Omental fat pad (tissue), 4 donors: ENCODE measurements around the gene NR0B2. TPM values are rescaled to one million over a fixed set of nuclear protein-coding genes. Genes with fewer than 3 reads are reported as not detected.

ENCODE experiments used
- ATAC-seq: fragments of 150-250 bp; one replicate; pipeline ENCODE4 v1.9.1; 2016; ENCODE audit warnings: mild to moderate bottlenecking, moderate library complexity; ENCODE audit not compliant: low FRiP score
- DNase-seq: peaks from one replicate; pipeline ENCODE4 v3.0.0-alpha.2; 2019; ENCODE audit warnings: low spot score
- total RNA-seq, 4 donors: library from RNA; depleted of rRNA; stranded (reverse); fragments of >200 nt; gene quantifications; one replicate each; pipeline ENCODE4 v1.1.0, GENCODE V29; 2016
- TF ChIP-seq, protein P1 (sequence below), 3 donors: fragments of 450-650 bp; IDR thresholded peaks; one replicate each; pipeline ENCODE4 v1.5.1; 2016 to 2017; ENCODE audit warnings: antibody characterized with exemption in 3 of 3, mild to moderate bottlenecking in 3 of 3, moderate library complexity in 2 of 3

NR0B2 gene
- total RNA-seq, 4 donors from 2014 or later: not detected

DNA sequence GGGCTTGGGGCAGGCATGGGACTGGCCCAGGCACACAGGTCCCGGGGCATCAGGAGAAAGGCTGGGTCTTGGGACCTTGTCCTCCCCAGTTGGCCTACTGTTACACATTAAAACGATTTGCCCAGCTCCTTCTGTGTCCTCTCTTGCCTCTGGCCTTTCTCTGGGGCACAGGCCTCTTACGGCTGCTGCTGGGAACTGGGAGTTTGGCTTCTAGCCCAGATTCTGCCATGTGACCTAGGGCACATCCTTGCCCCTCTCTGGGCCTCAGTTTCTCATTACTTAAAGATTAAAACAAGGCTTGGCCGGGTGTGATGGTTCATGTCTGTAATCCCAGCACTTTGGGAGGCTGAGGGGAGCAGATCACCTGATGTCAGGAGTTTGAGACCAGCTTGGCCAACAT lies 32.5 kb upstream of the NR0B2 start:
- DNase-seq (no peak), ATAC-seq (no peak)

DNA sequence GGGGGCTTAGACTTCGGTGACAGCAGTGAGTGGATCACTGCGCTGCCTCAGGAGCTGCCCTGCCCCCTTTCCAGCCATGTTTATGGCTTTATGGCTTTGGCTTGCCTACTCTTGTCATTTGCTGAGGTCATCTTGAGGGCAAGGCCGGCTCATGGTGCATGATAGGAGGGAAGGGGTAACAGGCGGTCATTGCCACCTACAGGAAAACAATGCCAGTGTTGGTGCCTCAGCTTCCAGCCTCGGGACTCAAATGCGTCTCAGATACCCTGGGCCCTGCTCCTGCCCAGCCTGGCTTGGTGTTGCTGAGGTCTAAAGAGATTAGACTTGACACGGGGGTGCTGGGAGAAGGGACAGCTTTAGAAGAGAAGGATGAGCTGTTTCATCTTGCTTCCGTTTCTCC lies 32.0 kb upstream of the NR0B2 start:
- DNase-seq: no peak
- ATAC-seq: no peak
- TF ChIP-seq, protein P1, sequence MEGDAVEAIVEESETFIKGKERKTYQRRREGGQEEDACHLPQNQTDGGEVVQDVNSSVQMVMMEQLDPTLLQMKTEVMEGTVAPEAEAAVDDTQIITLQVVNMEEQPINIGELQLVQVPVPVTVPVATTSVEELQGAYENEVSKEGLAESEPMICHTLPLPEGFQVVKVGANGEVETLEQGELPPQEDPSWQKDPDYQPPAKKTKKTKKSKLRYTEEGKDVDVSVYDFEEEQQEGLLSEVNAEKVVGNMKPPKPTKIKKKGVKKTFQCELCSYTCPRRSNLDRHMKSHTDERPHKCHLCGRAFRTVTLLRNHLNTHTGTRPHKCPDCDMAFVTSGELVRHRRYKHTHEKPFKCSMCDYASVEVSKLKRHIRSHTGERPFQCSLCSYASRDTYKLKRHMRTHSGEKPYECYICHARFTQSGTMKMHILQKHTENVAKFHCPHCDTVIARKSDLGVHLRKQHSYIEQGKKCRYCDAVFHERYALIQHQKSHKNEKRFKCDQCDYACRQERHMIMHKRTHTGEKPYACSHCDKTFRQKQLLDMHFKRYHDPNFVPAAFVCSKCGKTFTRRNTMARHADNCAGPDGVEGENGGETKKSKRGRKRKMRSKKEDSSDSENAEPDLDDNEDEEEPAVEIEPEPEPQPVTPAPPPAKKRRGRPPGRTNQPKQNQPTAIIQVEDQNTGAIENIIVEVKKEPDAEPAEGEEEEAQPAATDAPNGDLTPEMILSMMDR (IDR thresholded peaks at IDR 0.05): no peak

More for the DNA sequence above, 32.5 kb upstream of the NR0B2 start:
- TF ChIP-seq, protein P1 (IDR thresholded peaks at IDR 0.05): no peak

DNA sequence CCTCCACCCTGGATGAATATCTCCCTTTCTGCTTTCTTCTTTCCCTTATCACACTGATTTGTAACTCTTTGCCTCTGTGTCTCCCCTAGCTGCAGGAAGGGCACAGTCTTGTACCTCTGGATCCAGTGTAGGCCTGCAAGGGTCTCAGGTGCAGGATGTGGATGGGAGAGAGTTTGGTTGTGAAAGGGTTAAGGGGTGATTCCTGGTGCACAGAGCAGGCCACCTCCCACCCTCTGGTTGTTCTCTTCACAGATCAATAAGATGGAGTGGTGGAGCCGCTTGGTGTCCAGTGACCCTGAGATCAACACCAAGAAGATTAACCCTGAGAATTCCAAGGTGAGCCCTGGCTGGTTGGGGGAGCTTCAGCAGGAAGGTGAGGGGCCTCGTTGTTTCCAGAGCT lies 31.4 kb upstream of the NR0B2 start:
- ATAC-seq (no peak), DNase-seq (no peak)
- TF ChIP-seq, protein P1 (IDR thresholded peaks at IDR 0.05): no peak

DNA sequence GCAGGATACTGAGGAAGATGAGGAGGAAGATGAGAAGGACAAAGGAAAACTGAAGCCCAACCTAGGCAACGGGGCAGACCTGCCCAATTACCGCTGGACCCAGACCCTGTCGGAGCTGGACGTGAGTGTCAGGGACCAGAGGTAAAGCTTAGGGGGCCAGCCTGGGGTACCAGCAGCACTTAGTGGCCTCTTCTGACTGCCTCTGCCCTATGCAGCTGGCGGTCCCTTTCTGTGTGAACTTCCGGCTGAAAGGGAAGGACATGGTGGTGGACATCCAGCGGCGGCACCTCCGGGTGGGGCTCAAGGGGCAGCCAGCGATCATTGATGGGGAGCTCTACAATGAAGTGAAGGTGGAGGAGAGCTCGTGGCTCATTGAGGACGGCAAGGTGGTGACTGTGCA lies 28.9 kb upstream of the NR0B2 start:
- DNase-seq (no peak), ATAC-seq (no peak)
- TF ChIP-seq, protein P1 (IDR thresholded peaks at IDR 0.05): no peak

DNA sequence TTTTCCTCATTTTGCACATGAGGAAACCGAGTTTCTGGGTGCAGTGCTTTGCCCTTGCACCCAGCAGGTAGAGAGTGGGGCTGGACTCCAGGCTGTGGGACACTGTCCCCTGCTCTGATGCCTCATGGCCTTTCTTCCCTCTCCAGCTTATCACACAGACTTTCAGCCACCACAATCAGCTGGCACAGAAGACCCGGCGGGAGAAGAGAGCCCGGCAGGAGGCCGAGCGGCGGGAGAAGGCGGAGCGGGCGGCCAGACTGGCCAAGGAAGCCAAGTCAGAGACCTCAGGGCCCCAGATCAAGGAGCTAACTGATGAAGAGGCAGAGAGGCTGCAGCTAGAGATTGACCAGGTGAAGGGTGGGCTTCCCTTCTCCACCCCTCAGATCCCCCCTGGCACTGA lies 27.5 kb upstream of the NR0B2 start:
- TF ChIP-seq, protein P1 (IDR thresholded peaks at IDR 0.05): no peak
- DNase-seq (no peak), ATAC-seq (no peak)

DNA sequence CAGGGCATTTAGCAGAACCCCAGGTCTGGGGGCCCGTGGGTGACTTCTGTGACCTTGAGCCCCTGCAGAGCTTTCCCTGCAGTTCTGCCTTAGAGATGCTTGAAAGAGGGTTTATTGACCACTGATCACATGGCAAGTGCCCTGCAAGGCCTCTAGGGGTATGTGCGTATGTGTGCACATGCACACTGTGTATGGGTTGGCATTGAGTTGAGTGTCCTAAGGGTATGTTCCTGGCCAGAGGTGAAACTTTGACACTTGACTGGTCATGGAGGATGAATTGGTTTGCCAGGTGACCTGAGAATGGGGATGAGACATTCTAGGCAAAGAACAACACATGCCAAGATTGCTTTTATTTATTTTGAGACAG lies 24.9 kb upstream of the NR0B2 start:
- TF ChIP-seq, protein P1 (IDR thresholded peaks at IDR 0.05): no peak
- ATAC-seq: no peak

DNA sequence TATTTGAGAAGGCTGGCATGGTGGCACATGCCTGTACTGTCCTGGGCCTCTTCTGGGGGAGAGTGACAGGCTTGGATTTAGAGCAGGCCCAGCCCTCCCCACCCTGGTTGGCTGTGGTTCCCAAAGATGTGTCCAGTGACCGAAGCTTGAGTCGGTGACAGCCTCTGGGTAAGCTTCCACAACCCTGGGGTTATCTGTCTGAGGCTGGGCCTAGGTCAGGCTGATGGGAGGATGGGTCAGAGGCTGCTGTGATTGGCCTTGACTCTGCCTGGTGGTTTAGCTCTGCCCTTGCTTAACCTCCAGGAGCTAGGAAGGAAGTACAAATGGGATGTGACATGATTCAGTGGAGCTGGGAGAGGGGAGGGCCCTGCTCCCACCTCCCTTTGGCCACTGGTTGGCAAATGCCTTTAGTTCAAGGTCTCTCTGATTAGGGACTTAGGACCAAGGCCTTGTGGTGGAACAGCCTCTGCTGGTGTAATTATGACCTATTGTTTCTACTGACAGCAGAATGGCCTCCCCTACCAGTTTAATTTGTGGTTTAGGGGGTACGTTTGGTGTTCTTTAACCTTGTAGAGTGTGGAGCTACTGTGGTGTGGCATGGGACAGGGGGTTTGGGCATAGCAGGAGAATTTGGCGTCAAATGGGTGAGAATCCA lies 24.4 kb upstream of the NR0B2 start:
- ATAC-seq: no peak
- DNase-seq: no peak
- TF ChIP-seq, protein P1 (IDR thresholded peaks at IDR 0.05): no peak

More for the DNA sequence above, 24.9 kb upstream of the NR0B2 start:
- no peak for DNase-seq
